H1 (cell line): ENCODE data around the gene ZNF48. TPM values are rescaled to one million over a fixed set of nuclear protein-coding genes. Genes with fewer than 3 reads are reported as not detected.

Experiments used
- CTCF ChIA-PET: fragments of 300-600 bp; sonication (Branson Sonifier 250); formaldehyde crosslinking; loops from one replicate; lab custom pipeline; 2021; ENCODE audit not compliant: partially characterized antibody; lab: Charles Lee
- POLR2A ChIA-PET: fragments of 300-600 bp; sonication (Branson Sonifier 250); formaldehyde crosslinking; loops from one replicate; lab custom pipeline; 2021; ENCODE audit warnings: inconsistent platforms; ENCODE audit not compliant: partially characterized antibody; lab: Charles Lee
- DNase-seq, 2 experiments: peaks; one replicate each; pipeline versions ENCODE4 v3.0.0 to v3.0.0-alpha.2; 2010 to 2022; ENCODE audit warnings: low spot score in 2 of 2, low read depth in 1 of 2, mixed read lengths in 1 of 2
- FAIRE-seq: peaks from 2 replicates; lab custom pipeline; 2011; peaks lifted over from hg19 to GRCh38; lab: Jason Lieb, UNC
- H2AFZ ChIP-seq: 2 replicates; pipeline ENCODE4 v1.8.1; 2012; ENCODE audit warnings: low read length, inconsistent platforms
- H2AK5ac ChIP-seq: 2 replicates; pipeline ENCODE4 v1.6.1; 2013; ENCODE audit warnings: low read depth, low read length
- H2BK120ac ChIP-seq: replicated peaks from 2 replicates; pipeline ENCODE3; 2013; ENCODE audit warnings: low read depth, low read length, inconsistent platforms
- H2BK12ac ChIP-seq: 2 replicates; pipeline ENCODE4 v1.6.1; 2013; ENCODE audit warnings: low read depth, low read length
- H2BK15ac ChIP-seq: 2 replicates; pipeline ENCODE4 v1.6.1; 2013; ENCODE audit warnings: low read length
- H2BK20ac ChIP-seq: 2 replicates; pipeline ENCODE4 v1.6.1; 2013; ENCODE audit warnings: low read length
- H2BK5ac ChIP-seq: 2 replicates; pipeline ENCODE4 v1.6.1; 2013; ENCODE audit warnings: low read depth, low read length
- H3K14ac ChIP-seq: 2 replicates; pipeline ENCODE4 v1.6.1; 2013; ENCODE audit warnings: inconsistent platforms; ENCODE audit not compliant: insufficient read length
- H3K18ac ChIP-seq: 2 replicates; pipeline ENCODE4 v1.6.1; 2013; ENCODE audit warnings: low read length; ENCODE audit errors: extremely low read depth
- H3K23ac ChIP-seq: 2 replicates; pipeline ENCODE4 v1.6.1; 2013; ENCODE audit warnings: inconsistent platforms; ENCODE audit not compliant: insufficient read length
- H3K23me2 ChIP-seq: 2 replicates; pipeline ENCODE4 v1.6.1; 2013; ENCODE audit warnings: low read depth, low read length
- H3K27ac ChIP-seq: 2 replicates; pipeline ENCODE4 v1.6.1; 2011; ENCODE audit warnings: low read depth, low read length, inconsistent platforms
- H3K27me3 ChIP-seq, 4 experiments: replicated peaks in 1 of 4; 1 replicate in 1 of 4; 2 replicates in 3 of 4; pipeline versions ENCODE4 v1.6.1 to v1.8.1; 2011 to 2013; ENCODE audit warnings: low read length in 3 of 4, mild to moderate bottlenecking in 3 of 4, inconsistent platforms in 2 of 4, mixed read lengths in 2 of 4, moderate library complexity in 1 of 4; ENCODE audit not compliant: control insufficient read depth in 3 of 4, insufficient read depth in 3 of 4; ENCODE audit errors: extremely low read depth in 1 of 4
- H3K36me3 ChIP-seq, 4 experiments: 2 replicates each; pipeline versions ENCODE4 v1.6.1 to v1.8.1; 2011 to 2013; ENCODE audit warnings: mild to moderate bottlenecking in 4 of 4, low read length in 3 of 4, moderate library complexity in 2 of 4, control low read depth in 1 of 4, inconsistent platforms in 1 of 4; ENCODE audit not compliant: insufficient read depth in 4 of 4, control insufficient read depth in 2 of 4
- H3K4ac ChIP-seq: replicated peaks from 2 replicates; pipeline ENCODE3; 2013; ENCODE audit warnings: low read length, low read depth, mixed read lengths, inconsistent platforms; ENCODE audit not compliant: insufficient read length
- H3K4me1 ChIP-seq, 4 experiments: replicated peaks in 1 of 4; 1 replicate in 1 of 4; 2 replicates in 3 of 4; pipeline versions ENCODE4 v1.6.1 to v1.8.1; 2011 to 2013; ENCODE audit warnings: low read length in 3 of 4, inconsistent platforms in 2 of 4, mixed read lengths in 1 of 4; ENCODE audit not compliant: insufficient read depth in 4 of 4, control insufficient read depth in 3 of 4
- H3K4me2 ChIP-seq, 2 experiments: 2 replicates each; pipeline versions ENCODE4 v1.6.1 to v1.8.1; 2011 to 2013; ENCODE audit warnings: low read depth in 2 of 2, low read length in 2 of 2, control low read depth in 1 of 2, inconsistent platforms in 1 of 2, mild to moderate bottlenecking in 1 of 2; ENCODE audit not compliant: insufficient read depth in 1 of 2
- H3K4me3 ChIP-seq, 4 experiments: fragments of 200-600, 300-600 bp in 1 of 4; sonication (generic), shearing (Covaris generic), sonication (Bioruptor Twin) in 1 of 4; 2 replicates each; pipeline versions ENCODE4 v1.5.1 to v1.8.1; 2011 to 2016; ENCODE audit warnings: low read length in 4 of 4, low read depth in 3 of 4, control low read depth in 2 of 4, inconsistent platforms in 2 of 4, mild to moderate bottlenecking in 2 of 4, mixed read lengths in 1 of 4, moderate library complexity in 1 of 4; ENCODE audit not compliant: insufficient read depth in 2 of 4; ENCODE audit errors: extremely low read depth in 1 of 4
- H3K56ac ChIP-seq: replicated peaks from 2 replicates; pipeline ENCODE3; 2013; ENCODE audit warnings: low read depth, mild to moderate bottlenecking, mixed read lengths, low read length, inconsistent platforms; ENCODE audit not compliant: insufficient read length
- H3K79me1 ChIP-seq: 2 replicates; pipeline ENCODE4 v1.6.1; 2013; ENCODE audit warnings: low read depth, low read length, control low read depth
- H3K79me2 ChIP-seq, 2 experiments: 2 replicates each; pipeline versions ENCODE4 v1.6.1 to v1.8.1; 2012 to 2013; ENCODE audit warnings: low read length in 2 of 2, mild to moderate bottlenecking in 2 of 2, inconsistent platforms in 1 of 2; ENCODE audit not compliant: insufficient read depth in 2 of 2, control insufficient read depth in 1 of 2
- H3K9ac ChIP-seq, 4 experiments: replicated peaks in 1 of 4; 1 replicate in 1 of 4; 2 replicates in 3 of 4; pipeline versions ENCODE4 v1.6.1 to v1.8.1; 2011 to 2013; ENCODE audit warnings: low read depth in 3 of 4, low read length in 3 of 4, control low read depth in 2 of 4, mild to moderate bottlenecking in 2 of 4, moderate library complexity in 2 of 4, inconsistent platforms in 1 of 4; ENCODE audit errors: extremely low read depth in 1 of 4
- H3K9me3 ChIP-seq, 2 experiments: 2 replicates each; pipeline versions ENCODE4 v1.6.1 to v1.8.1; 2012 to 2013; ENCODE audit warnings: mild to moderate bottlenecking in 2 of 2, moderate library complexity in 2 of 2, control low read depth in 1 of 2, inconsistent platforms in 1 of 2, low read depth in 1 of 2, low read length in 1 of 2, mixed read lengths in 1 of 2; ENCODE audit not compliant: insufficient read depth in 2 of 2
- H4K20me1 ChIP-seq, 2 experiments: replicated peaks in 1 of 2; 2 replicates each; pipeline versions ENCODE3 to v1.8.1; 2011 to 2013; ENCODE audit warnings: inconsistent platforms in 2 of 2, low read length in 2 of 2, mild to moderate bottlenecking in 1 of 2; ENCODE audit not compliant: insufficient read depth in 2 of 2, control insufficient read depth in 1 of 2
- H4K5ac ChIP-seq: 2 replicates; pipeline ENCODE4 v1.6.1; 2013; ENCODE audit warnings: low read length, low read depth, mixed read lengths, inconsistent platforms; ENCODE audit not compliant: insufficient read length
- H4K8ac ChIP-seq: 2 replicates; pipeline ENCODE4 v1.8.0; 2013; ENCODE audit warnings: mild to moderate bottlenecking, moderate library complexity, low read length, inconsistent platforms; ENCODE audit not compliant: insufficient read depth; ENCODE audit errors: extremely low read depth
- H4K91ac ChIP-seq: replicated peaks from 2 replicates; pipeline ENCODE3; 2013; ENCODE audit warnings: low read length, mixed read lengths, inconsistent platforms; ENCODE audit not compliant: insufficient read length
- ASH2L ChIP-seq: fragments of 200-600, 300-600 bp; sonication (generic); IDR thresholded peaks from one replicate; pipeline ENCODE4 v1.7.1; 2017; ENCODE audit warnings: low read length
- BACH1 ChIP-seq: IDR thresholded peaks from 2 replicates; pipeline ENCODE4 v1.6.1; 2012; ENCODE audit warnings: low read length, improper control_type of control experiment
- EGR1 ChIP-seq: IDR thresholded peaks from 2 replicates; pipeline ENCODE4 v1.6.1; 2011; ENCODE audit warnings: low read depth, low read length, borderline replicate concordance
- FOSL1 ChIP-seq: IDR thresholded peaks from 2 replicates; pipeline ENCODE4 v1.6.1; 2011; ENCODE audit warnings: mild to moderate bottlenecking, low read depth, low read length, moderate library complexity; ENCODE audit not compliant: insufficient read depth
- JUN ChIP-seq: IDR thresholded peaks from 2 replicates; pipeline ENCODE4 v1.6.1; 2011; ENCODE audit warnings: low read depth, mild to moderate bottlenecking, improper control_type of control experiment, low read length
- POLR2AphosphoS5 ChIP-seq: IDR thresholded peaks from 2 replicates; pipeline ENCODE4 v1.6.1; 2011; ENCODE audit warnings: low read depth, low read length
- SP4 ChIP-seq: IDR thresholded peaks from 2 replicates; pipeline ENCODE4 v1.6.1; 2012; ENCODE audit warnings: low read length, inconsistent platforms
- TBP ChIP-seq: IDR thresholded peaks from 2 replicates; pipeline ENCODE4 v1.6.1; 2011; ENCODE audit warnings: low read depth, low read length, improper control_type of control experiment
- TEAD4 ChIP-seq: IDR thresholded peaks from 2 replicates; pipeline ENCODE4 v1.6.1; 2012; ENCODE audit warnings: low read depth, low read length, inconsistent platforms, mixed read lengths
- YY1 ChIP-seq: IDR thresholded peaks from 2 replicates; pipeline ENCODE4 v1.6.1; 2011; ENCODE audit warnings: low read depth, mild to moderate bottlenecking, low read length
- WGBS, 2 experiments: shearing (Covaris generic) in 1 of 2; methylation state at CpG; one replicate each; pipeline versions ENCODE4 v1.1.6 to v1.1.7; 2013 to 2015; ENCODE audit warnings: low lambda C conversion rate in 2 of 2, mixed read lengths in 2 of 2, inconsistent platforms in 1 of 2, low coverage in 1 of 2, missing lambda C conversion rate in 1 of 2; ENCODE audit not compliant: insufficient replicate concordance in 2 of 2, insufficient coverage in 1 of 2, insufficient read length in 1 of 2; ENCODE audit errors: extremely low coverage in 1 of 2, missing lambda C conversion rate in 1 of 2; 5-methylcytosine and 5-hydroxymethylcytosine counted together
- polyA plus RNA-seq, 7 experiments: library from polyadenylated mRNA; depleted of rRNA in 3 of 7; stranded (reverse) in 5 of 7; unstranded in 2 of 7; fragments of >200 nt in 5 of 7; fragments of 200-250 nt in 2 of 7; gene quantifications; 1 replicate in 5 of 7; 2 replicates in 1 of 7; 4 replicates in 1 of 7; pipeline versions ENCODE4 v1.2.1 to v1.2.3, GENCODE V29; 2011 to 2013; ENCODE audit warnings: missing spikeins in 2 of 7, mixed read lengths in 2 of 7
- total RNA-seq: library from RNA; stranded (reverse); fragmentation: NEBNext Ultra II Directional; extraction: Animal tissue kit (Norgen Biotek cat#: 25700); gene quantifications from 2 replicates; pipeline ENCODE4 v1.2.1, GENCODE V29; 2021
- TF ChIP-seq, protein P1 (sequence below): IDR thresholded peaks from 2 replicates; pipeline ENCODE4 v1.6.1; 2011; ENCODE audit warnings: low read depth, mild to moderate bottlenecking, low read length; ENCODE audit not compliant: insufficient read depth

The ZNF48 gene
- total and polyA plus RNA-seq, 2 of the 8 experiments (the other 6 are each of a cell fraction or from before 2014, with no cell fraction given): 30.4 to 41.2 TPM

DNA sequence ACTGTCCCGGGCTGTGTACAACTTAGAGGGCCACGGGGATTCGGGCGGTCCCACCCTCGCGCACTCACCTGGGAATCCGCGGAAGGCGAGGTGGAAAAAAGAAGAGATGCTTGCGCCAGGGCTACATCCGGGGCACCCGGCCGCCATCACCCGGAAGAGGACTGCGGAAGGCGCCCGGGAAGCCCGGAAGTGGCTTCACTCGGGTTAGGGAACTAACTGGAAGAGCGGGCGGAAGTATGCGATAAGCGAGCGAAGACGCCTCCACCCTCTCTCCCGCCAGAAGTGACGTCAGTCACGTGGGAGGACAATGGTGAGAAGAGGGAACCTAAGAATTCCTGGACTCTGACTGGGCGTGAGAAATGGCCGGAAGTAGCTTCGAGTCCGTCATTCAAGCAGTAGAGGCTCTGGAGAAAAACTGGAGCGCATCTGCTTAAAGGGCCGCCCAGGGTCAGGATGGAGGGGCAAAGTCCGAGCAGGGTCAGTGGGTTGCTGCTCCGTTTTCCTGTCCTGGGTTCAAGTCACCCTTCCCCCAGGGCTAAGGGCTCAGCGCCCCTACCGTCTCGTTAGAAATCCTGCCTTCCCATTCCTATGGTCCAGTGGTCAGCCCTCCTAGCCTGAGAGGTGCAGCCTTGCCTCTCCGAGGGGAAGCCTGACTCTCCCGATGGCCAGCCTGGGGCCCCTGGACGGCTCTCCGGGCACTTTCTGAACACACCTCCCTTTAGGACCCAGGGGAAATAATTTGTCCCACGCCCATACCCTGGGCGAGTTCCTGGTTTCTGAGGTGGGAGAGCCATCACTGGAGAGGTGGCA, 39.9 kb upstream of the ZNF48 start, which contains the start of gene CD2BP2:
TSS of gene CD2BP2 (minus strand) at position 165 of the 810 bp plus-strand sequence. CDS start 627 bp downstream, outside the sequence.
- peak within 1 kb of the TSS; percentile 95 for H2BK15ac ChIP-seq
- peak within 1 kb of the TSS; percentile 88 for H4K5ac ChIP-seq
- peak within 1 kb of the TSS; percentile 97 for H3K27ac ChIP-seq
- no peak within 1 kb of the TSS for H3K23ac ChIP-seq
- no peaks in the 10 kb centered on the region for H3K9me3 ChIP-seq
- H3K4me2 ChIP-seq: peak within 1 kb of the TSS; percentile 61 to 88
- peak within 1 kb of the TSS; percentile 96 for H2BK5ac ChIP-seq
- 2% methylated on average over 40 of the region's 45 CpGs; no CpG with 5 or more reads in 1 of the 2 experiments for WGBS, 2 experiments
- peak within 1 kb of the TSS; percentile 88 to 96 (median 90) for H3K9ac ChIP-seq
- peak within 1 kb of the TSS; percentile 79 for H3K56ac ChIP-seq
- peak within 1 kb of the TSS; percentile 93 for H4K8ac ChIP-seq
- peak within 1 kb of the TSS; percentile 51 to 93 (median 81) for H3K4me3 ChIP-seq
- H3K27me3 ChIP-seq: no peaks in the 10 kb centered on the region
- peak within 1 kb of the TSS; percentile 92 for H4K91ac ChIP-seq
- H3K79me1 ChIP-seq: no peaks in the 10 kb centered on the region; the same call in 1 of the 2 replicates
- H2BK120ac ChIP-seq: peak within 1 kb of the TSS; percentile 44
- H3K4ac ChIP-seq: peak within 1 kb of the TSS; percentile 69
- H3K18ac ChIP-seq: peak within 1 kb of the TSS; percentile 93
- H2BK12ac ChIP-seq: peak within 1 kb of the TSS; percentile 85
- ChIA-PET POLR2A (interaction anchor here (0.6 to 7.9 kb wide), 27 partner anchors 7 to 578 kb away, joined by 3 to 79 read pairs (median 5); partner anchors contain the start of genes ALDOA, SRCAP, TBC1D10B and ZNF48), CTCF (interaction anchor here (0.5 to 3.5 kb wide), 9 partner anchors 10 to 160 kb away, joined by 3 to 20 read pairs (median 4); partner anchors contain the start of gene TBC1D10B)
- FAIRE-seq (peak; percentile 94), DNase-seq (peak; percentile 92 to 96)
- H3K23me2 ChIP-seq: peaks cover 11% of the 10 kb centered on the region
- peaks cover 0 to 14% of the 10 kb centered on the region in 2 experiments; a peak in 2 of 4 replicates for H3K79me2 ChIP-seq
- H2AK5ac ChIP-seq: peak within 1 kb of the TSS; percentile 17; the same call in 1 of the 2 replicates
- peak within 1 kb of the TSS; percentile 65 for H2AFZ ChIP-seq
- H3K14ac ChIP-seq: no peak within 1 kb of the TSS
- peaks cover 12 to 34% (median 28%) of the 10 kb centered on the region in 4 experiments for H3K36me3 ChIP-seq
- H4K20me1 ChIP-seq: peaks cover 1 to 9% of the 10 kb centered on the region in 2 experiments
- peaks cover 0 to 12% (median 6%) of the 10 kb centered on the region in 4 experiments; a peak in 5 of 7 replicates for H3K4me1 ChIP-seq
- 0 out of 2 replicates have a peak within 1 kb of the TSS, but pooled peaks have one; percentile 64 for H2BK20ac ChIP-seq
- TF ChIP-seq YY1: peak; percentile 86
- TF ChIP-seq FOSL1: peak; percentile 94
- TF ChIP-seq, protein P1, sequence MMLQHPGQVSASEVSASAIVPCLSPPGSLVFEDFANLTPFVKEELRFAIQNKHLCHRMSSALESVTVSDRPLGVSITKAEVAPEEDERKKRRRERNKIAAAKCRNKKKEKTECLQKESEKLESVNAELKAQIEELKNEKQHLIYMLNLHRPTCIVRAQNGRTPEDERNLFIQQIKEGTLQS: peak; percentile 46; the same call in 1 of the 2 replicates
- TF ChIP-seq BACH1: no peak
- TF ChIP-seq ASH2L: peak; percentile 30
- peak; percentile 59; the same call in 1 of the 2 replicates for TF ChIP-seq TEAD4
- no peak for TF ChIP-seq SP4
- peak; percentile 71 for TF ChIP-seq TBP
- TF ChIP-seq POLR2AphosphoS5: peak; percentile 62
- TF ChIP-seq JUN: no peak
- peak; percentile 97 for TF ChIP-seq EGR1
